ENCODE results near the gene MRGPRD.

The MRGPRD gene

DNA sequence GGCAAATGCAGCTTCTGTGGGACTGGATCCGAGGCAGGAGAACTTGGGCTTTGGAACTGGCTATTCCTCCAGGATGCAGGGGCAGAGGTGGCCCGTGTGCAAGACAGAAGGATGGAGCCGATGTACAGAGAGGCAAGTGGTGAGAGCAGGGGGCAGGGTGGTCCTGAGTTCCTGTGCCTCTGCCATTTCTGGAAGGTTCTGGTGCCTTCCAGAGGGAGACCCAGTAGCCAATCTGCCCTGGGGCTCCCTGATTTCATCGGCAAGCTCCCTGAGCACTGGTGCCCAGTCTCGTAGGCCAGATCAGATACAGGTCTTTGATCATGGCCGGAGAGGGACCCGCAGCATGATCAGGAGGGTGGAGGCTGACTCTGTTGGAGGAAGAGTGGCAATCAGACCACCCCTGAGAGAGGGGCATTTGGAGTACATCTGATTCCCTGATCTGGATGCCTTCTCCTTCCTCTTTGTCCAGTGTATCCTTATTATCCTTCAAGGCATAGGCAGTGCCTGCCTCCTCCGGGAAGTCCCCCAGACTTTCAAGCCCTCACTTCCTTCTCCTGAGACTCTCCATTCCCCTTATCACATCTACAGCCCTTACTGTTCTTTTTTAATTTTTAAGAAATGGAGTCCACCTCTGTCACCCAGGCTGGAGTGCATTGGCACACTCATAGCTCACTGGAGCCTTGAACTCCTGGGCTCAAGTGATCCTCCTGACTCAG, 9.7 kb downstream of the MRGPRD start:
- no peak for FAIRE-seq
- no peak for DNase-seq (ENCODE audit: low spot score)

DNA sequence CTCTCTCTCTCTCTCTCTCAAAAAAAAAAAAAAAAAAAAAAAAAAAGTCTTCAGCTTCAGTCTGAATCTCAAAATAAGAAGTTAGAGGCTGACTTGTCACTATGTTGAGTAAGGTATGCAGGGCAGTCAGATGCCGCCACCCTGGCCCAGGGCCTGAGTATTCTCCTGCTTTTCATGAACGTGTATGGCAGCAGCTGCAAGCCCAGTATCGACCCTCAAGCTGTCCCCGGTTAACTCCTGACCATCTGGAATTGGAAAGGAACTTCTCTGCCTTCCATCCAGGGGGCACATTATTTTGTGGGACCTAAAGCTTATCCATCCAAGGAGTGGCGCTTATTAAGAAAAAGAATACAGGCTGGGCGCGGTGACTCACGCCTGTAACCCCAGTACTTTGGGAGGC, 11.4 kb downstream of the MRGPRD start:
- DNase-seq (ENCODE audit: low spot score) (no peak), FAIRE-seq (no peak)

DNA sequence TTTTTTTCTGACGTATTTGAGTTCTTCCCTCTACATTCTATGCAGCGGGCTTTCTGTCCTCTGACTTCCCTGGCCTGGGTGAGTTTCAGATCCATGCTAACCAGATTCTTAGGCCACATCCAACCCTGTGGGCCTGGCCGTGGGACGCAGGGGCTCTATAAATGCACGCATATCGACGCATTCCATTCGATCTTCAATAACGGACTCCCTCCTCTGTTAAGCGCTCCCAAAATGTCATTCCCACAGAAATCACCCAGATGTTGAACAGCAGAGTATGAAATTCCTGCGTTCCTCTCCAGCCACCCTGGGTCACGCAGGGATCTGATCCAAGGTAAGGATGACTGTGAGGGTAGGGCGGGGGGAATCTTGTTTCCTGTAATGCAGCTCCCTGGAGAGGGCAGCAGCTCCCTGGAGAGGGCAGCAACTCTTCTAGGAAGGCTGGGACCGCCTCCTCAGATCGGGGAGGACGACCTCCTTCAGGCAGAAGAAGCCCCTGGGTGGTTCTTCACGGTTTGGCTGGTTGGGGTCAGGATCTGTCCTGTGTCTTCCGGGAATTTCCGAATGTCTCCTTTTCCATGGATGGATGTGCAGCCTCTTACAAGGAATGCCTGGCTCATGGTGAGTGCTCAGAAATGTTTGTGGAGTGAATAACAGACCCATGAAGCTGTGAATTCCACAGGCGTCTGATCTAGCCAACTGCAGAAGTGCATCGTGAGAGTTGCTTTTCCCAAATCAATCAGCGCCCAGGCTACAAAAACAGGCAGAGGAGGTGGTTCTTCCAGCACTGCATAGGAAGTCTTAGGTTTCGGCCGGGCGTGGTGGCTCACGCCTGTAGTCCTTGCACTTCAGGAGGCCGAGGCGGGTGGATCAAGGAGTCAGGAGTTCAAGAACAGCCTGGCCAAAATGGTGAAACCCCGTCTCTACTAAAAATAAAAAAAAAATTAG, 12.2 kb downstream of the MRGPRD start:
- DNase-seq (ENCODE audit: low spot score) = no peak
- no peak for FAIRE-seq

DNA sequence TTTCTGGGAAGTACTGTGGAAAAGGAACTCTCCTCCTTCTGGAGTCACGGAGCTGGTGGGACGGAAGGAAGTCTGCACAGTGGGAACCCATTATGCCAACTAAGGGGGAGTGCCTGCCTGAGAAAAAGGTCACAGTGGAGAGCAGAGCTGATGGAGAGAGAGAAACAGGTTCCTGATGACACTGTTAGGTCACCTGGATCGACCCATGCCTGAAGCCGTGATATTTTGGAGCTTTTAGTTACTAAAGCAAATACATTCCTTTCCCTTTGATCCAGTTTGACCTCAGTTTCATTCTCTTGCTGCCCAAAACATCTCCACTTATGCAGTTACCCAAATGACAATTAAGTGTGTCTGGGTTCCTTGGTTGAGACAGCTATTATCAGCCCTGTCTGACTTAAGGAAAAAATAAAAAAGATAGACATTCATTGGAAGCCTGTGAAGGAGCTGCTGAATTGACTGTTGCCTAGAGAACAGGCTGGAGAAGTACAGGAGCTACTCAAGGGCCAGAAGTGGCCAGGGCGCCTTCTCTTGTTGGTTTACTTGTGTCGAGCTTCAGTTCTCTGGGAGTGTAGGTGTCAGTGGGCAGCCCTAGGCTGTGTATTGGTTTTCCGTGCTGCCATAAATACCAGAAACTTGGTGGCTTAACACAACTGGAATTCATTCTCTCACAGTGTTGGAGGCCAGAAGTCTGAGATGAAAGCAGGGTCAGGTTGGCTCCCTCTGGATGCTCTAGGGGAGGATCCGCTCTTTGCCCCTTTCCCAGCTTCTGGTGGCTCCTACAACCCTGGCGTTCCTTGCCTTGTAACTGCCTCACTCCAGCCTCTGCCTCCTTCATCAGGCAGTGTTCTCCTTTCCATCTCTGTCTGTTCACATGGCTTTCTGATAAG, 13.6 kb downstream of the MRGPRD start:
- DNase-seq (ENCODE audit: low spot score) (no peak), FAIRE-seq (no peak)

DNA sequence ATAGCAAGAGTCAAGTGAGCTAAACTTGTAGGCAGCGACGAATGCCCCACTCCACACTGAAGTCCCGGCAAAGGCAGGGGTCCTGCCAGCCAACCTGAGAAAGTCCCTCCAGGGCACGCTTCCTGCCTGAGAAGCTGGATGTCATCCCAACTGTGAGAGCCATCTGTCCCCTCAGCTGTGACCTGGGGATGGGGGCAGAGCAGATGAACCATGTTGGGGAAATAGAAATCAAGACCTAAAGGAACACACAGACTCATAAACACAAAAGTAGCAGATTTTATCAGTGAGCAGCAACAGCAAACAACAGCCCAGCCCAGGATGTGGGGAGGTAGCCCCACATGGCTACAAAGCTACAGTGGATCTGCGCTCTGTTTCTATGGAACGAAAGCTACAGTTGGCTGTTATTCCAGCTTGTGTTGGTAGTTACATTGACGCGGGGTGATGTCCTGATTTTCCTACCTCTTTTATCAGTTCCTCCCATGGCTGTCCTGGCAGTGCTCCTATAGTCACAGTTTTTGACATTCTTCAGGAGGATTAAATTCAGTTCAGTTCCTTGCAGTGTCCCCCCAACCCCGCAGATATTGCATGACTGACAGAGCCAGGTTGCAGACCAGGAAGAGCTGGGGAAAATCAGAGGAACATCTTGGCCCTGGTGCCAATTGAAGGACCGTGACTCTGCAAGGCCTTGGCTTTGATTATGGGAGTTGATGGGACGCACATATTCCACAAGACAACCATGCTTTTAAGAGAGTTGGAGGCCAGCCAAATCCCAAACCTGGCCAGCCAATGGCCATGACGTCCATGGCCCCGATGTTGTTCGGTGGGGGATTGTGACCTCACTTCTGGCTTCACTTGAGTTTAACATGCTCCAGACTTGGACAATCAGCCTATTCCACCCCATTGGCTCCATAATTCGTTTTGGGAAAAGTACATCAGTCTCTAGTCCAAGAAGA, 14.6 kb downstream of the MRGPRD start:
- no peak for FAIRE-seq
- DNase-seq (ENCODE audit: low spot score) = no peak

DNA sequence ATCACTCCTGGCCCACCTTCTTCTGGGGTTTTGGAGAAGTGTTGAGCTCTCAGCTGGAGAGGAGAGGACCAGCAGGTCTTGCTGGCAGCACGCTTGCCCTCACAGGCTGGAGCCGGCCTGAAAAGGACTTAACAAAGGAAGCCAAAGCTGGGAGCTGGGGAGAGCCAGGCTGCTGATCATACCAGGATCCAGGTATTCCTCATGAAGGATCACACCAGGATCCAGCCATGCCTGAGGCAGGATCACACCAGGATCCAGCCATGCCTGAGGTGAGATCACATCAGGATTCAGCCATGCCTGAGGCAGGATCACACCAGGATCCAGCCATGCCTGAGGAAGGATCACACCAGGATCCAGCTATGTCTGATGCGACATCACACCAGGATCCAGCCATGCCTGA, 17.0 kb downstream of the MRGPRD start:
- DNase-seq (ENCODE audit: low spot score) (no peak), FAIRE-seq (peak; percentile 99)

DNA sequence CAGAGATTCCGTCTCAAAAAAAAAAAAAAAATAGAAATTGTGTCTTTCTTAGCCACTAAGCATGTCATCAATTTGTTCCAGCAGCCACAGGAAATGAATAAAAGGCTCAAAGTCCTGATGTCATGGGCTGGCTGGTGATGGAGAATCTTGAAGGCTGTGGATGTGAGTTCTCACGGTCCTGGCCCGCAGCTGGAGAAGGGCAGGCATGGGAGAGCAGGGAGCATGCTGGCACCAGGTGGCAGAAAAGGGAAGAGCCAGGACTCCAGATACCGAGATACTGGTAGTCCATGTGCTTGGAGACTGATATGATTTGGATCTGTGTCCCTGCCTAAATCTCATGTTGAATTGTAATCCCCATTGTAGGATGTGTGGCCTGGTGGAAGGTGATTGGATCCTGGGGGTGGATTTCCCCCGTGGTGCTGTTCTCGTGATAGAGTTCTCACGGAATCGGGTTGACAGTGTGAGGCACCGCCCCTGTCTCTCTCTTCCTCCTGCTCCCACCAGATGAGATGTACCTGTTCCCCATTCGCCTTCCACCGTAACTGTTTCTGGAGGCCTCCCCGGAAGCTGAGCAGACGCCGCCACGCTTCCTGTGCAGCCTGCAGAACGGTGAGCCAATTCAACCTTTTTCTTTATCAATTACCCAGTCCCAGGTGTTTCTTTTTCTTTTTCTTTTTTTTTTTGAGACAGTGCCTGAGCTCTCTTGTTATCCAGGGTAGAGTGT, 18.1 kb downstream of the MRGPRD start:
- FAIRE-seq (no peak), DNase-seq (ENCODE audit: low spot score) (no peak)

DNA sequence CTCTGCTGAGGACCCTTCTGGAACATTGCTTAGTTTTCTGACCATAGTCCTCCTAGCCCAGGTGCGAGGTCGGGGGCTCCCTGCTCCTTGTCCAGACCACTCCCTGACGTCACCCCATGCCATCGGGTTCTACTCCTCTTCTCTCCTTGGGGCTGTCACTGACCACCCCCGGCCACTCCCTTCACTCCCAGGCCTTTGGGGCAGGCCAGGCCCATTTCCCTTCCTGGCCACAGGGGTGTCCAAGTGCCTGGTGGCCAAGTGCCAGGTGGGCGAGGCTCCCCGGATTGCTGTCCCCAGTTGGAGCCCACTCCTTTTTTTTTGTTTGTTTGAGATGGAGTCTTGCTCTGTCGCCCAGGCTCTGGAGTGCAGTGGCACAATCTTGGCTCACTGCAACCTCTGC, 19.5 kb downstream of the MRGPRD start:
- no peak for DNase-seq (ENCODE audit: low spot score)
- FAIRE-seq = no peak

DNA sequence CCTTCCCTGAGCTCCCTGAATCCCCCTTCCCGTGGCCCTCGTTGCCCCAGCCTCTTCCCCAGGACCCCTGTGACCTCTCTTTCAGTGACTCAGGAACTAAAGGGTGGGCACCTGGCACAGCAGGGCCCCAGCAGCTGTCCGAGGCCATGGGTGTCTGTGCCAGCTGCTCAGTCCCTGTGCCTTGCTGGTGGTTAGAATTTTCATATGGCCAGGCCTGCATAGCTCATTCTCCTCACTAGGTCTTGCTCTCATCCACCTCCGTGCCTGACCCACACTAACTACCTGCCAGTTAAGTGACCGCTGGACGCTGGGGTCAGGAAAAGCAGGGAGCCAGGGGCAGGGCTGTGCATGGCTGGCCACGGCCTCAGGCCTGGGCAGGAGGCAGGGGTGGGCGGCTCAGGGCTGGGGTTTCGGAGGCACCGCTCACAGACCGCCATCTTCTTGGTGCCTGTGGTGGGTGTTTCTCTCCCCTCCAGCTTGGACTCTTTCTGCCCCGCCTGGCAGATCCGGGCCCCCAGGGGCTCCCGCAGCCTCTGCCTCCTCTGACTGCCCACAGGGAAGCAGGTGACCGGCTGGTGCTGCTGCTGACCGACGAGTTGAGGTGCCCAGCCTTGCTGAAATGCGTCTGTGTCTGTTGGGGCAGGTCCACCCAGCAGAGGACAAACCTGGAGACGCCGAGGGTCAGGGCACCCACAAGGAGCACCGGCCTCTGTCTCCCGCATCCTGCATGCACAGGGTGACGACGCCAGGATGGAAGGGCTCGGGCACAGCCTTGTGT, 20.3 kb downstream of the MRGPRD start:
- FAIRE-seq = no peak
- no peak for DNase-seq (ENCODE audit: low spot score)

DNA sequence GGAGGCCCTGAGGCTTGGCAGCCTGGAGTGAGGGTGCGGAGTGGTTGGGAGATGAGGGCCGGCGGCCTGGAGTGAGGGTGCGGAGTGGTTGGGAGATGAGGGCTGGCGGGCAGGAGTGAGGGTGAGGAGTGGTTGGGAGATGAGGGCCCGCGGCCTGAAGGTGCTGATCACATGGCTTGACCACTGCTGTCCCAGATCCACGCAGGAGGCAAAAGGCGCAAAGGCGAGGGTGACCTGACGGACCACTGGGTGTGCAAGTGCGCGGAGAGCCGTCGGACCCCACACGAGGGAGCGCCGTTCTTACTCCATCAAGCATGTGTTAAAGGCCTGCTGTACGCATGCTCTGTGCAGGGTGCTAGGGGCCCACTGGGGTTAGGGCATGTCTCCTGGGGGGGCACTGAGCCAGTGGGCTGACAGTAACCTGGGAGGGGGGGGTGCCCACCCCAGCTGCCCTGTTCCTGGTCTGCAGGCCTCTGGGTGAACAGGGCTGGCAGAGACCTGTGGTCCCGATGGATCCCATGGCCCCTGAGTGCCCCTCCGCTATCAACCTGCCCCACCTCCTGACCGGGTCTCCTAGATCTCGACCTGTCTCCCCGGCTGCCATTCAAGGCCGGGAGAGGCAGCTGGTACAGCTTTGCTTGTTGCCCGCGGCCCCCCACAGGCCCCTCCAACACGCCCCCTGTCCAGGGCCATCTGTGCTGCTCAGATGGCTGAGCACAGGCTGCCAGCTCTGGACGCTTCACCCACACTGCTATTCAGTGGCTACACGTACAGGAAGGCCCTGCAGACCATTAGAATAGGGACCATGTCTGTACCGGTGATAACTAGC, 21.1 kb downstream of the MRGPRD start:
- no peak for DNase-seq (ENCODE audit: low spot score)
- no peak for FAIRE-seq

DNA sequence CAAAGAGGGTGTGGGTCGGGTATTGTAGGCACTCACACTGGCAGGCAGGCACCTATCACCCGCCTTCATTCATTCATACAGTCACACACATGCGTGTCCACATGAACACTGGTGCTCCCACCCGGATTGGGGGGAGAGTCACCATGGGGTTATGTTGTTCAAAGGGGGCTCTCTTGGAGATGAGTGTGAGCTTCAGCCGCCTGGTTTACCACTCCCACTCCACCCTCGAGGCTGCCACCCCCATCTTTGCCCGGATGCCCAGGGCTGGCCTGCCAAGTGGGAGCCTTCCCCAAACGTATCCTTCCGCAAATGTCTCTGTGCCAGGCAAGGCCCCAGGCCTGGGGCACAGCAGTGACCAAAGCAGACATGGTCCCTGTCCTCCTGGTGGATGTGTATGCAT, 22.6 kb downstream of the MRGPRD start:
- FAIRE-seq (no peak), DNase-seq (ENCODE audit: low spot score) (no peak)

DNA sequence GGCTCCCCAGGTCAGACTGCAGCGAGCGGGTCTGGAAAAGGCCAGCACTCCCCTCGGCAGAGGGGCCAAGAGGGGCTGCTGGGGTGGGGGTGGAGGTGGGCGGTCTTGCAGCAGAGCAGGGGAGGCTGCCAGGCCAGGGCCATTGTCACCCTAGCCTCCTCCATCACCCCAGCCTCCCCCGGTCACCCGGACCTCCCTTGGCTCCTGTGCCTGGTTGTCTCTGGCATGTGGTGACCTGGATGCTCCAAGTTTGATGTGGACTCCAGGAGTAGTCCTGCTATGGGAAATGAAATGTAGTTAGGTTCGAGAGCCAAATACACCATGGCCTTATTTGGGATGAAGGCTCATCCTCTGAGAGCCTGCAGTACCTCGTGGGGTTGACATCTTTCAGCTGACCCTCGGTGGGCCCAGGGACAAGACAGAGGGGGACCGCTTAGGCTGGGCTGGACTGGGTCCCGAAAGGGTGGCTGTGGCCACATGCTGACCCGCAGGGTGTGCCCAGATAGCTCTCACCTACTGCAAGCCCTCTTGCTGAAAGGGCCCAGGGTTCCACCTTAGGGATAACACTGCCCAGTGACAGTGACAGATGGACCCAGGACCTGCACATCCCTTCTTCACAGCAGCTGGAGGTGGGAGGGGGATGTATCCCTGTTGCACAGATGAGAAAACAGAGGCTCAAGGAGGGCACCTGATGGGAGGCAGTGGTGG, 24.1 kb downstream of the MRGPRD start:
- DNase-seq (ENCODE audit: low spot score) = no peak
- no peak for FAIRE-seq

DNA sequence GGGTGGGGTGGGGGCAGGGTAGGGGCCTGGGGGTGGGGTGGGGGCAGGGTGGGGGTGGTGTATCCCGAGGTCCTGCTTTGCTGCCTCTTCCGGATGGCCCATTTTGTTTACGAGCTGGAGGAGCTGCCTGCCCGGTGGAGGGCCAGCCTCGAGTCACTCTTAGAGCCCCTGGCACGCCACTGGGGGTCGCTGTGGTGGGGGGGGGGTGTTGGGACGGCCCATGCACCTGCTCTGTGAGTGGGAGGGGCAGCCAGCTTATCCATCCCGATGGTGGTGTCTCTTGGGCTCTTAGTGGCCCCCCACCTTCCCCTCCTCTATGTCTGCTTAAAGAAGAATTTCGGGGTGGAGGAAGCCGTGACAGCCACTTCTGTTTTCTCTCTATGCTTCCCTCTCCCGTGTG, 24.6 kb downstream of the MRGPRD start:
- DNase-seq (ENCODE audit: low spot score) (peak; percentile 44), FAIRE-seq (no peak)

DNA sequence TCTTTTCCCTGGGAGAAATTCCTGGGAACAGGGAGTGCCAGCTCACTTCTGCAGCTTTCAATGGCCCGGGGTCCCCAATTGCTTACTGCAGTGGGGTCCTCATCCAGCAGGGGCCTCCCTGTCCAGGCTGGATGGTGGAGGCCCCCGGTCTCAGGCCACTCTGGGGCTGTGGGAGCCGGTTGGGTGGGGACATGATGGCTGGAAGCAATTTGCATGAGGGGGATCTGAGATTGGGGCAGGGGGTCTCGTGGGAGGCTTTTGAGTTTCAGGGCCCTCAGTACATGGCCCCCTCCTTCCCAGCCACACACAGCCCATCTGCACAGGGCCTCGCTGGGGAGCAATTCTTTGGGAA, 25.2 kb downstream of the MRGPRD start:
- FAIRE-seq (no peak), DNase-seq (ENCODE audit: low spot score) (no peak)

DNA sequence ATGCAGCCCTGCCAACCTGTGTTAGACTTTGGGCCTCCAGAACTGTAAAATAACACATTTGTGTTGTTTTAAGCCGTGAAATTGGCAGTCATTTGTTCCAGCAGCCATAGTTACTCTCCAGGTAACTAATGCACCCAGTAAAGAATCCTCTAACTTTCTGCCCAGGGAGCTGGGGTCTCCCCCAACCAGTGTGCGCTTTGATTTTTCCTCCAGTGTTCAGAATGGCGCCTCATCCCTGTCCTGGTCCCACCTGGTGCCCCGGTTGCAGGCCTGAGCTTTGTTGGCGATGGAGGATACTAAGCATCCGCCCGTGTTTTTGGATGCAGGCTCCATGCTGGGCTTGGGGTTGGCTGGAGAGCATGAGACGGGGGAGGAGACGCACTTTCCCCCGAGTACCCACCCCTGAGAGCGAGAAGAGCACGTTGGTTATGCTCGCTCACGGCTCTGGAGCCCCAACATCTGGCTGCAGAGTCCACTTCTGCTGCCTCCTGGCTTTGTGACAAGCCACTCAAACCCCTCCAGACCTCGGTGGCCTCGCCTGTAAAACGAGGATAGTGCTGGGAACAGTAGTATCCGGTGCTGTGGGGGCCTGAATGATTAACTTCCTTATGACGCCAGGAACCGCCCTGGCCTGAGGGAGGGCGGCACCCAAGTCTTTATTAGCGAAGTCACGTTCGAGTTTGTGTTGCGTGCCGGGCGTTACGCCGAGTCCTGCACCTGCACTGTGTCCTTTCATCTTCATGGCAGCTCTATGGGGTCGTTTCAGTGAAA, 25.8 kb downstream of the MRGPRD start:
- DNase-seq (ENCODE audit: low spot score) (no peak), FAIRE-seq (no peak)

DNA sequence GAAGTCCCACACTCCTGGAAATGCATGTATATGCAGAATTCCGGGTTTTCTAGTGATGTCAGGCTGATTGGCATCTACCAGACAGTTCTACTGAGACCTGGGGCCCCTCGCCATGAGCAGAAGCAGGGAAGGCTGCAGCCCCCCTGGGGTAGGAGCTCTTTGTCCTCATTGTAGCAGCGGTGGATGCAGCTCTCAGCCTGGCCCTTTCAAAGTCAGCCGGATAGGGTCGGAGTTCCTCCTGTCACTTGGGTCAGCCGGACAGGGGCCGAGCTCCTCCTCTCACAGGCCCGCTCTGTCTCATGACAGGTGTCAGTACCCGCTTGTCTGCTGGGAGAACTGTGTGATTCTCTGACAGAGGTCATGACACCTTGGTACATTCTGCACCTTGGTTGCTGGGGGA, 30.0 kb downstream of the MRGPRD start:
- no peak for DNase-seq (ENCODE audit: low spot score)
- FAIRE-seq = no peak

DNA sequence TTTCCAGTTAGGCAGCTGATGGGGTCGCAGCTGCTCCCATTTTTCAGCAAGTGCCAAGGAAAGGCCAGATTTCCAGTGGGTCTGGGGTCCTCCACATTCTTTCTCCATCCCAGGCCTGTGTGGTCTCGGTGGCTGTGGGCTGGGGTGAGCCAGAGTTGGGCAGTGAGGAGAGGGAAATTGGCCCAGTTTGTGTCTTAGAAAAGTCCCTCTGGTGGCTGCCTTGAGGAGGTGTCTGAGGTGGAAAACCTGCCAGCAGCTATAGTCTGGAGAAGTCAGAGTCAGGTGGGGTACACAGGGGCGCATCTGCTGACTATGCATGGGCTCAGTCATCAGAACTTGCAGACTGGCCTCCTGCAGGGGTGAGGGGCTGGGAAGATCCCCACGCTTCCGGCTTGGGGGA, 30.5 kb downstream of the MRGPRD start:
- no peak for FAIRE-seq
- DNase-seq (ENCODE audit: low spot score) = peak; percentile 54
